ENCODE measurements around the gene LRRC10B.

The LRRC10B gene

DNA sequence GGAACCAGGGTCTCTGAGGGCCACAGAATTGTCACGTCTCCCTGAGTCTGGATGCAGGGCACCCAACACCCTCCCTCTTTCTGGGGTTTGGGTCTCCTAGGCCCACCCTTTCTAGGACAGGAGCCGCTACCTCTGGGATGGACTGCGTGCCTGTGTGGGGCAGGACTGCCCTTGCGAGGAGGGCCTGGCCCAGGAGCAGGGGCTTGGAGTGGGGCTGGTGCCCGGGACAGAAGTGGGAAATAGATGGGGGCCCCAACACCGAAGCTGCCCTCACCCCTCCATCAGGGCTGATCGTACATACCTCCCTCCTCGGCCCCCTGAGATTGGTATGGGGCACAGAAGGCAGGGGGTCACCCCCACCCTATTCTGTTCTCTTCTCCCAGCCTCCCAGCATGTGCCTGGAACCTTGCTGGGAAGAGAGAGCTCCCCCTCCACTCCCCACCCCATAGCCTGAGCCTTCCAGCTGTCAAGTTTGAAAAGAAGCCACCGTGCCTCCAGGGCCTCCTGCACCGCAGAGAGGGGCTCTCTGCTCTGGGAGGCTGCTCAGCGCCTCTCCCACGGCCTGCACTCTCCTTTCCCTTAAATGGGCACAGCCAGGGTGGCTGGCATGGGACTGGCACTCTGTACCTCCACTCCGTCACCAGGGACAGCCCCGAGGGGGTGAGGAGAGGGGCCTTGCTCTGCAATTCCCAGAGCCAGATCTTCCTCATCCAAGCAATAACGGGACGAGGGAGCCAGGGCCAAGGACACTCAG is 1.8 kb downstream of the LRRC10B start:
- DNase-seq, result no peak

DNA sequence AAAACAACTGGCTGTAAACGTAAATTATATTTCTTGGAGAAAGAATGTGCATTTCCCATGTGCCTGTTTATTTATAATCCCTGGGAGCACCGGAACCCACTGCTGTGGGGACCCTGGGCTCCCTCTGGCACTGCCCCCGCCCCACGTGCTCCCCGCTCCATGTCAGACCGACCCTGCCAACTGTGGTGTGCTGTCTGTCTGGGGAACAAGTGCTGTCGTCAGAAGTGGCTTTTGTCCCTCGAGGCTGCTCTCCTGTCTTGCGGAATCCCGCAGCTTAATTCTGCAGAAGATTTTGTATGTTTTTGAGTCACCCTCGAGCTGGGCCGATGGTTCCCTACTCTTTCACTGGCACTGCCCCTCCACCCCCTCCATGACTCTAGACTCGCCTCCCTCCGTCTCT is 2.4 kb downstream of the LRRC10B start:
- no peak for DNase-seq

- no peak for DNase-seq
Measured at GRCh38 chr11:61511383-61511782, 2.8 kb downstream of the LRRC10B start.

- no peak for DNase-seq
Measured at GRCh38 chr11:61512435-61512834, 3.9 kb downstream of the LRRC10B start.

- DNase-seq, result no peak
Measured at GRCh38 chr11:61513143-61513765, 4.7 kb downstream of the LRRC10B start.

DNA sequence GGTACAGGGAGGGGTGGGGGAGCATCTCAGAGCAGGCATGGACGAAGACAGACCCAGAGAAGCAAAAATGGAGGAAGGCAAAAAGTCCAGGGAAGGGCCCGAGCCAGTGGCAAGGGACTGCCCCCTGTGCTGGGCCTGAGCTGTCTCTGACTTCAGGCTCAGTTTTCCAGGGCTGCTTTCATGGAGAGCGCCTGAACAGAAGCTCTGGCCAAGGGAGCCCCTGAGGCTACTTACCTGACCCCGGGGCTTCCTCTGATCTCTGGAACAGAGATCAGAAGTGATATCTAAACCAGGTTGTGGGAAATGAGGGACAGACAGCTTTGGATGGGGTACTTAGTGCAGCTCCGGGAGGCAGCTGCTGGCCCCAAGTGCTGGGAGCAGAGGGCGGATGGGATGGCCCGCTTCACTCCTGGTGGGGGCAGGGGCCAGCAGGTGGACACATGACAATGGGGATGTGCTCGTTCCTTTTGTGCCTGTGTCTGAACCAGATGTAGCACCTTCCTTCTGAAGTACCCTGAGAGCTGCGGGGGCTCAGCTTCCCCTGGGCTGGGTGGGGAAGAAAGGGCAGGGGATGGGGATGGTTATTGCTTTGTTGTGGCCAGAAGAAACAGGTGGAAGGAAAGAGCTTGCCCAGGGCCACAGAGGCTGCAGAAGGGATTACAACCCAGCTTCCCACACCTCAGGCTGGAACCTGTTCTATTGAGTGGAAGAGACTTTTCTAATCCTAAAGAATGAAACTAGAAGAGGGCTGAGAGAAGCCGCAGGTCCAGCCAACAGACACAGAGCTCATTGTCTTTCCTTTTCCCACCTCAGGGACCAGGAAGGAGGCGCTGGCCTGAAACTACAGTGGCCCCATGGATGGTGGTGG is 5.7 kb downstream of the LRRC10B start:
- no peak for DNase-seq

GRCh38 chr11:61515686-61516085 is 7.1 kb downstream of the LRRC10B start:
- DNase-seq, result no peak

GRCh38 chr11:61516191-61516590 is 7.6 kb downstream of the LRRC10B start:
- DNase-seq, result peak; percentile 5

DNA sequence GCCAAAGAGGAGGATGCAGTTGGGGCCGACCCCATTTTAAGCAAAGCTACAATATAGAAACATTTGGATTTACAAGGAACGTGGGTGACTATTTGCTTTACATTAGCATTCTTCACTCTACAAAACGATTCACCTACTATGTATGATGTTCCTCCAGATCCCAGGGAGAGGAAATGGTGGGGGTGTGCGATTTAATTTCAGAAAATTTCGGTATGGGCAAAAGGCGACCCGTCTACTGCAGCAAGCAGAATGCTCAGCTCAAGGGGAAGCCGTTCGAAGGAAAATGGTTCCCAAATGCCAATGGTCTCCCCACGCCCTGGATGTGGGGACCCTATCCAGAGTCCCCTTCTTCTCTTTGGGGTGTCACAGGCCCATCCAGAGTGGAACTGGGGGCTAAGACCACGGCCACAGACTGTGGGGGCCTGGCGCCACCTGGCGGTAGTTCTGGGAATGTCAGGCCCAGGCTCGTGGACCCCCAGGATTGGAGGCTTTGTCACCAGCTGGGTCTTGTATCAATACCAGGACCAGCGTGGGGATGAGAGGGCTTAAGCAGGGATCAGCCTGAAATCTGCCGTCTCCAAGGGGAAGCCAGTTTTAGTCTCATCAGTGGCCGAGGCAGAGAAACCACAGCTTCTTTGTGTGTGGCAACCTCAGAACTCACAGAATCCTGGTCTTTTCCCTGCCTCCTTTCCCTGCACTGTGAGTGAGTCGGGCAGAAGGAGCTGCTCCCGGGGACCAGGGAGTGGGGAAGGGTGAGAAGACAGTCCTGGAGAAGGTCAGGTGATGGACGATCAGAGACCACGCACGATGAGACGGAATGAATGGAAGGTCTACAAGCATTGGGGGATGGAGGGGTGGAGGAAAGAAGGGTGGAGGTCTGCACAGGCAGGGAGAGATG is 8.4 kb downstream of the LRRC10B start:
- peak; percentile 55 for DNase-seq

GRCh38 chr11:61518032-61518795 is 9.7 kb downstream of the LRRC10B start:
- DNase-seq, result no peak

GRCh38 chr11:61522881-61523280 is 14.3 kb downstream of the LRRC10B start:
- no peak for DNase-seq

DNA sequence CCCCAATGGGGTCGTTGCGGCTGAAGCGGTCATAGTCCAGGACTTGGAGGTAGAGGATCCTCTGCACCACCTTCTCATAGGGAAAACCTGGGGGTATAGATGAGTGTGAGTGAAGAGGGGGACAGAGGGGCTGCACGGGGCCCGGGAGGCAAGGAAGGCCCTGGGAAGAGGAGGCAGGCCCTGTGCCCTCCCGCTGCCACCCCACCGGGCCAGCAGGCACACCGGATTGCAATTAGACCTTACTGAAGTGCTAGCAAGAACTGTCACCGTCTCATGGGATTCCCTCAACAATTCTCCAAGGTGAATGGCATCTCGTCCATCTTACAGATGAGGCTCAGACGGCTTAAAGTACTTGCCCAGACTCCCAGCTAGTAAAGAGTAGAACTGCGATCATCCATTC is 15.9 kb downstream of the LRRC10B start:
- DNase-seq, result no peak

GRCh38 chr11:61524963-61525587 is 16.5 kb downstream of the LRRC10B start:
- no peak for DNase-seq

- no peak for DNase-seq
Measured at GRCh38 chr11:61526229-61526628, 17.7 kb downstream of the LRRC10B start.

- no peak for DNase-seq
Measured at GRCh38 chr11:61526956-61527731, 18.6 kb downstream of the LRRC10B start.

DNA sequence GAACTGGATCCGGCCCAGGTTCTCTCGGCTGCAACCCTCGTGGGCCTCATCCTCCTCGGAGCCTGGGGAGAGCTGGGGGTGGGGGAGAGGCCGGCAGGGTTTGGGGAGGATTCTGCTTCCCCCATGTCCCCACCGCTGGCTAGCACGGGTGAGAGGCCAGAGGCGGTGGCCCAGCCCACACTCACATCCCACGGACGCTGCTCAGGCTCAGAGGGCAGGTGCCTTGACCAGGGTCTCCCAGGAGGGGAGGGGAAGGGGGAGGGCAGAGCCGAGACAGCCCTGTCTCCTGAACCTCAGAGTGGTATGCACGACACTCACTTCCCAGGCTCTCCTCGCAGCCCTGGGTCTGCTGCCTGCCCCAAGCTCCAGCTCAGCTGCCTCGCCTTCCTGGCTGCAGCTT is 19.6 kb downstream of the LRRC10B start:
- DNase-seq, result no peak

GRCh38 chr11:61529537-61530225 is 21.1 kb downstream of the LRRC10B start:
- DNase-seq, result no peak

- DNase-seq, result no peak
Measured at GRCh38 chr11:61531044-61531443, 22.5 kb downstream of the LRRC10B start.

DNA sequence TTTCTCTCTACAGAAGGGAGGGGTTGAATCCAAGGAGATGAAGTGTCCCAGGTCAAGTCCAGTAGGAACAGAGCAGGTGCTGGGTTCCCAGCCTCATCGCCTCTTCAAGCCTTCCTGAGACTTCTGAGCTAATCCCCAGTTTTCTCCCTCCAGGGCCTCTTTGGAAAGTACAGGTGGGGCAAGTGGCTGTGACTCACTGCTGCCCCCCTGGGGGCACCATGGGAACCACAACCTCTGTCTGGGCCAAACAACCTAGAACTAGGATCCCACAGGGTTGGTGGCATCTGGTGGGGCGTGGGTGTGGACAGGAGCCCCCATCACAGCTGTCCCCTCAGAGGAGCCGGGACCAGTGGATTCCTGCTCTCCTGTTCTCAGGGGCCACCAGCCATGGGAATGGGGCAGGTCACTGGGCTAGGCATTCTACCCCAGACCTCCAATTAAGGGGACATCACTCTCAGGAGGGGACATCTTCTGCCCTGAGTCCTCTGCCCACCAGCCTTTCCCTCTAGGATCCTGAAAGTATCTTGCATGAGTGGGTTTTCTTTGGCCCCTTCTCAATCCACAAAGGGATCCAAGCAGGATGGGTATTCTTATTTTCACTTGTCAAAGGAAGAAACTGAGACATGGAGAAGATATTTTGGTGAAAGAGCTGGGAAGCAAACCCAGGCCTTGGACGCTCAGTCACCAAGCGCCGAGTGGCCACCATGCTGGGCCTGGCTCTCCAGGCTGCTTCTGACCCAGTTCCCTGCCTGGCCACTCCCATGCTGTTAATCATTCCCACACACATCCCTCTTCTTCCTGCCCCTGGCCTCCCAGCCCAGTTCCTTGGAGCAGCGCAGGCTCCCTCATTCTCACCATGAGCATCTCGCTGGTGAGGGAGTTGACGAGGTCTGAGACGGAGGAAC is 23.8 kb downstream of the LRRC10B start:
- DNase-seq, result peak; percentile 52
